ENCODE measurements around the gene PDE4D. TPM values are rescaled to one million over a fixed set of nuclear protein-coding genes. Genes with fewer than 3 reads are reported as not detected.

The PDE4D gene
- total RNA-seq, 1 experiment from 2014 or later: 6.5 TPM

DNA sequence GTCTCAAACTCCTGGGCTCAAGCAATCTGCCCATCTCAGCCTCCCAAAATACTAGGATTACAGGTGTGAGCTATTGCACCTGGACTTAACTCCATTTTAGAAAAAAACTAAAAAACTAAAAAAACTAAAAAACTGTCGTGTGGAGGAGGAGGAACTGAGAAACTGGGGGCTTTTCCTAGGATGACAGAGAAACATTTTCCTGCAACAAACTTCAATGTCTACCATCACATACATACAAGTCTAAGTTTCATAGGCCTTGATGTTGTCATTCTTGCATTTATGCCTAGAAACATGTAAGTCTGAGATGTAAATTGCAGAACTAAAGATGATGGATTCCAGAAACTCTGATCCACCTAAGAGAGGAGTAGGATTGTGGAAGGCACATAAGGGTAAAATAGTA, 753.8 kb downstream of the PDE4D start:
- no peaks in the 10 kb centered on the region for H3K4me1 ChIP-seq (ENCODE audit: insufficient read depth, low read length, poor library complexity, severe bottlenecking)
- DNase-seq (ENCODE audit: low spot score): no peak
- POLR2A ChIA-PET (ENCODE audit: low non-redundant PET): no interaction called here
- TF ChIP-seq, protein P1, sequence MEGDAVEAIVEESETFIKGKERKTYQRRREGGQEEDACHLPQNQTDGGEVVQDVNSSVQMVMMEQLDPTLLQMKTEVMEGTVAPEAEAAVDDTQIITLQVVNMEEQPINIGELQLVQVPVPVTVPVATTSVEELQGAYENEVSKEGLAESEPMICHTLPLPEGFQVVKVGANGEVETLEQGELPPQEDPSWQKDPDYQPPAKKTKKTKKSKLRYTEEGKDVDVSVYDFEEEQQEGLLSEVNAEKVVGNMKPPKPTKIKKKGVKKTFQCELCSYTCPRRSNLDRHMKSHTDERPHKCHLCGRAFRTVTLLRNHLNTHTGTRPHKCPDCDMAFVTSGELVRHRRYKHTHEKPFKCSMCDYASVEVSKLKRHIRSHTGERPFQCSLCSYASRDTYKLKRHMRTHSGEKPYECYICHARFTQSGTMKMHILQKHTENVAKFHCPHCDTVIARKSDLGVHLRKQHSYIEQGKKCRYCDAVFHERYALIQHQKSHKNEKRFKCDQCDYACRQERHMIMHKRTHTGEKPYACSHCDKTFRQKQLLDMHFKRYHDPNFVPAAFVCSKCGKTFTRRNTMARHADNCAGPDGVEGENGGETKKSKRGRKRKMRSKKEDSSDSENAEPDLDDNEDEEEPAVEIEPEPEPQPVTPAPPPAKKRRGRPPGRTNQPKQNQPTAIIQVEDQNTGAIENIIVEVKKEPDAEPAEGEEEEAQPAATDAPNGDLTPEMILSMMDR (conservative IDR thresholded peaks at IDR 0.05; ENCODE audit: low read depth, low read length): no peak
- no peak for TF ChIP-seq EZH2 (IDR thresholded peaks at IDR 0.05; ENCODE audit: borderline replicate concordance, low read depth, low read length, poor library complexity, severe bottlenecking)
- no peak overlapping the region for H3K4me3 ChIP-seq (ENCODE audit: low read depth, low read length, poor library complexity, severe bottlenecking)
- H3K27ac ChIP-seq (ENCODE audit: low read depth, low read length, poor library complexity, severe bottlenecking): no peak overlapping the region
- intact Hi-C loops (cut with micrococcal nuclease; ENCODE audit: unreplicated experiment): no loop called here
- no peaks in the 10 kb centered on the region for H3K9me3 ChIP-seq (ENCODE audit: low read depth, low read length, poor library complexity, severe bottlenecking)
- no peaks in the 10 kb centered on the region for H3K36me3 ChIP-seq (ENCODE audit: insufficient read depth, low read length, poor library complexity, severe bottlenecking)
- CTCF ChIA-PET: no interaction called here
- H3K27me3 ChIP-seq (replicated peaks; ENCODE audit: insufficient read depth, low read depth, low read length, poor library complexity): no peaks in the 10 kb centered on the region
- no TSS peak for BruUV-seq (replicated peaks)

DNA sequence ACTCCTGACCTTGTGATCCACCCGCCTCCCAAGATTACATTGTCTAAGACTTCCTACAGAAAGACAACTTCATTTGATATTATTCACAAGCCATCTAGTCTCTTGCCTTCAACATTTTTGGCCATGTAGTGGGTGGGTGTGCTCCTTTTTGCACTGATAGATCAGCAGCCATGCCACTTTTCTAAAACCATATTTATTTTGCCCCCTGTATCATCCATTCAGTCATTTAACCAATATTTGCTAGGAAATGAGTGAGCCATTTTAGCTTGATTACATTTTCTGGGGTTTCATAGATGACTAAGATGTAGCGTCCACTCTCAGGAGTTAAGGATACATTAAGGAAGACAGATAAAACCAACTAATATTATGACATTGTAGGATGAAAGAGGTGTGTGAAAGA, 755.0 kb downstream of the PDE4D start:
- H3K27ac ChIP-seq (ENCODE audit: low read depth, low read length, poor library complexity, severe bottlenecking): no peak overlapping the region

DNA sequence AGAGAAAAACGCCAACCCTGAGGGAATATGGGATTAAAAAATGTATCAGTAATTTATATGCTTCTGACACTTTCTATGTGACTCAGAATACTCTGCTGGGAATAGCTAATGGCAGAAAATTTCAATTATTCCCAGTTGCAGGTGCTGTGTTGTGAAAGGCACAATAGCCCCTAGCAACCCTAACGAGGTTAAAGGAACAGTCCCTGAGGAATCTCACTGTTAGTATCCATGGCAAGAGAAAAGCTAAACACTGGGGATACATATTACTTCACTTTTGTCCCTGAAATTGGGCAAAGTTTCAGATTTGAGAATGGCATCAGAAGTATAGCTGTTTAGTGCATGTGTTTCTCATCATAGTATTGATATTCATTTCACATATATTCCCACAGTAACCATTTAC, 755.7 kb downstream of the PDE4D start:
- BruUV-seq (replicated peaks): no TSS peak
- H3K36me3 ChIP-seq (ENCODE audit: insufficient read depth, low read length, poor library complexity, severe bottlenecking): no peaks in the 10 kb centered on the region
- TF ChIP-seq EZH2 (IDR thresholded peaks at IDR 0.05; ENCODE audit: borderline replicate concordance, low read depth, low read length, poor library complexity, severe bottlenecking): no peak
- TF ChIP-seq, protein P1 (conservative IDR thresholded peaks at IDR 0.05; ENCODE audit: low read depth, low read length): no peak
- no peaks in the 10 kb centered on the region for H3K27me3 ChIP-seq (replicated peaks; ENCODE audit: insufficient read depth, low read depth, low read length, poor library complexity)
- ChIA-PET CTCF (no interaction called here), POLR2A (ENCODE audit: low non-redundant PET) (no interaction called here)
- no peak overlapping the region for H3K27ac ChIP-seq (ENCODE audit: low read depth, low read length, poor library complexity, severe bottlenecking)
- intact Hi-C loops (cut with micrococcal nuclease; ENCODE audit: unreplicated experiment): no loop called here
- peaks cover 12% of the 10 kb centered on the region for H3K4me1 ChIP-seq (ENCODE audit: insufficient read depth, low read length, poor library complexity, severe bottlenecking)
- no peaks in the 10 kb centered on the region for H3K9me3 ChIP-seq (ENCODE audit: low read depth, low read length, poor library complexity, severe bottlenecking)
- no peak for DNase-seq (ENCODE audit: low spot score)
- H3K4me3 ChIP-seq (ENCODE audit: low read depth, low read length, poor library complexity, severe bottlenecking): no peak overlapping the region

More for the DNA sequence above, 755.0 kb downstream of the PDE4D start:
- no peaks in the 10 kb centered on the region for H3K9me3 ChIP-seq (ENCODE audit: low read depth, low read length, poor library complexity, severe bottlenecking)
- no peaks in the 10 kb centered on the region for H3K27me3 ChIP-seq (replicated peaks; ENCODE audit: insufficient read depth, low read depth, low read length, poor library complexity)
- no TSS peak for BruUV-seq (replicated peaks)
- intact Hi-C loops (cut with micrococcal nuclease; ENCODE audit: unreplicated experiment): no loop called here
- peaks cover 6% of the 10 kb centered on the region for H3K4me1 ChIP-seq (ENCODE audit: insufficient read depth, low read length, poor library complexity, severe bottlenecking)
- H3K36me3 ChIP-seq (ENCODE audit: insufficient read depth, low read length, poor library complexity, severe bottlenecking): no peaks in the 10 kb centered on the region
- ChIA-PET CTCF (no interaction called here), POLR2A (ENCODE audit: low non-redundant PET) (no interaction called here)
- no peak overlapping the region for H3K4me3 ChIP-seq (ENCODE audit: low read depth, low read length, poor library complexity, severe bottlenecking)
- DNase-seq (ENCODE audit: low spot score): no peak
- TF ChIP-seq, protein P1 (conservative IDR thresholded peaks at IDR 0.05; ENCODE audit: low read depth, low read length): no peak
- TF ChIP-seq EZH2 (IDR thresholded peaks at IDR 0.05; ENCODE audit: borderline replicate concordance, low read depth, low read length, poor library complexity, severe bottlenecking): no peak
